Fibroblast of lung (primary cell): ENCODE data around the gene APOBEC4. TPM values are rescaled to one million over a fixed set of nuclear protein-coding genes. Genes with fewer than 3 reads are reported as not detected.

ENCODE experiments used
- DNase-seq, 2 donors: peaks; one replicate each; pipeline versions ENCODE4 v3.0.0 to v3.0.0-alpha.2; 2010; ENCODE audit warnings: low read depth in 2 of 2
- H2AFZ ChIP-seq: 2 replicates; pipeline ENCODE4 v1.5.1; 2012; ENCODE audit warnings: low read length, control low read depth, inconsistent platforms
- H3K27ac ChIP-seq: 2 replicates; pipeline ENCODE4 v1.5.1; 2011; ENCODE audit warnings: low read length, control low read depth; ENCODE audit not compliant: insufficient read depth
- H3K27me3 ChIP-seq: 2 replicates; pipeline ENCODE4 v1.5.1; 2011; ENCODE audit warnings: mild to moderate bottlenecking, low read length; ENCODE audit not compliant: control insufficient read depth, insufficient read depth
- H3K36me3 ChIP-seq: 2 replicates; pipeline ENCODE4 v1.5.1; 2011; ENCODE audit warnings: low read length; ENCODE audit not compliant: control insufficient read depth, insufficient read depth
- H3K4me1 ChIP-seq: 2 replicates; pipeline ENCODE4 v1.5.1; 2011; ENCODE audit warnings: low read length; ENCODE audit not compliant: control insufficient read depth, insufficient read depth; ENCODE audit errors: extremely low read depth
- H3K4me2 ChIP-seq: 2 replicates; pipeline ENCODE4 v1.5.1; 2011; ENCODE audit warnings: low read length, control low read depth; ENCODE audit not compliant: insufficient read depth; ENCODE audit errors: extremely low read depth
- H3K4me3 ChIP-seq, 4 experiments: fragments of 200-600 bp in 1 of 4; sonication (generic) in 1 of 4; replicated peaks in 1 of 4; 2 replicates each; pipeline ENCODE4 v1.5.1; 2011 to 2016; ENCODE audit warnings: low read length in 4 of 4, low read depth in 3 of 4, mild to moderate bottlenecking in 3 of 4, control low read depth in 2 of 4, inconsistent platforms in 1 of 4, mixed read lengths in 1 of 4; ENCODE audit not compliant: insufficient read depth in 1 of 4; ENCODE audit errors: control extremely low read depth in 1 of 4
- H3K79me2 ChIP-seq: 2 replicates; pipeline ENCODE4 v1.5.1; 2012; ENCODE audit warnings: mild to moderate bottlenecking, low read length, inconsistent platforms; ENCODE audit not compliant: control insufficient read depth, insufficient read depth
- H3K9ac ChIP-seq: 2 replicates; pipeline ENCODE4 v1.5.1; 2011; ENCODE audit warnings: mild to moderate bottlenecking, low read length, control low read depth; ENCODE audit not compliant: insufficient read depth
- H3K9me3 ChIP-seq: 2 replicates; pipeline ENCODE4 v1.5.1; 2012; ENCODE audit warnings: low read depth, low read length; ENCODE audit not compliant: control insufficient read depth, insufficient read depth
- H4K20me1 ChIP-seq: 2 replicates; pipeline ENCODE4 v1.5.1; 2011; ENCODE audit warnings: low read length; ENCODE audit not compliant: control insufficient read depth, insufficient read depth; ENCODE audit errors: extremely low read depth
- CTCF ChIP-seq, 2 donors: IDR thresholded peaks in 1 of 2; conservative IDR thresholded peaks in 1 of 2; 1 replicate in 1 of 2; 2 replicates in 1 of 2; pipeline ENCODE4 v1.5.1; 2011 to 2012; ENCODE audit warnings: low read length in 2 of 2, control low read depth in 1 of 2, inconsistent platforms in 1 of 2, low read depth in 1 of 2, mild to moderate bottlenecking in 1 of 2
- EZH2 ChIP-seq: IDR thresholded peaks from 2 replicates; pipeline ENCODE4 v1.5.1; 2012; ENCODE audit warnings: low read length, control low read depth, mild to moderate bottlenecking; ENCODE audit errors: missing control alignments
- polyA plus RNA-seq, 2 donors: library from polyadenylated mRNA; depleted of rRNA in 1 of 2; stranded (reverse) in 1 of 2; unstranded in 1 of 2; fragments of >200 nt; gene quantifications; 2 replicates each; pipeline ENCODE4 v1.2.1, GENCODE V29; 2011 to 2012; ENCODE audit warnings: missing spikeins in 1 of 2
- total RNA-seq: library from RNA; depleted of rRNA; stranded (reverse); fragments of >200 nt; gene quantifications from 2 replicates; pipeline ENCODE4 v1.2.1, GENCODE V29; 2014

APOBEC4 gene
- total and polyA plus RNA-seq, 2 donors (not counting 1 experiment from before 2014, with no cell fraction given) = not detected

GRCh38 chr1:183653462-183653794 is 312 bp upstream of the APOBEC4 start:
- no peaks in the 10 kb centered on the region for H3K9me3 ChIP-seq
- no peak overlapping the region for H2AFZ ChIP-seq
- H3K4me2 ChIP-seq = no peak overlapping the region
- H3K79me2 ChIP-seq = no peaks in the 10 kb centered on the region
- TF ChIP-seq EZH2 (no peak), CTCF (conservative IDR thresholded peaks at IDR 0.05 in 1 of 2, IDR thresholded peaks at IDR 0.05 in 1 of 2; ENCODE audit: low read depth in 1 of 2, low read length in 2 of 2) (no peak)
- H3K9ac ChIP-seq = no peak overlapping the region
- no peak overlapping the region for H3K4me3 ChIP-seq
- no peak for DNase-seq
- no peaks in the 10 kb centered on the region for H3K27me3 ChIP-seq
- H3K36me3 ChIP-seq = no peaks in the 10 kb centered on the region
- no peaks in the 10 kb centered on the region for H4K20me1 ChIP-seq
- H3K27ac ChIP-seq = no peak overlapping the region
- peaks cover 2% of the 10 kb centered on the region for H3K4me1 ChIP-seq

GRCh38 chr1:183652107-183652506 is 1.0 kb downstream of the APOBEC4 start:
- Histone ChIP-seq H3K9me3 (no peaks in the 10 kb centered on the region), H3K79me2 (no peaks in the 10 kb centered on the region), H3K27ac (no peak overlapping the region), H3K4me3 (no peak overlapping the region), H4K20me1 (no peaks in the 10 kb centered on the region), H3K4me2 (no peak overlapping the region), H3K36me3 (no peaks in the 10 kb centered on the region), H3K4me1 (peaks cover 2% of the 10 kb centered on the region), H3K27me3 (no peaks in the 10 kb centered on the region), H2AFZ (no peak overlapping the region), H3K9ac (no peak overlapping the region)
- DNase-seq = no peak
- TF ChIP-seq CTCF (conservative IDR thresholded peaks at IDR 0.05 in 1 of 2, IDR thresholded peaks at IDR 0.05 in 1 of 2; ENCODE audit: low read depth in 1 of 2, low read length in 2 of 2) (no peak), EZH2 (no peak)

- H3K4me2 ChIP-seq = no peak overlapping the region
- no peaks in the 10 kb centered on the region for H3K79me2 ChIP-seq
- H4K20me1 ChIP-seq = no peaks in the 10 kb centered on the region
- TF ChIP-seq CTCF (conservative IDR thresholded peaks at IDR 0.05 in 1 of 2, IDR thresholded peaks at IDR 0.05 in 1 of 2; ENCODE audit: low read depth in 1 of 2, low read length in 2 of 2) (no peak), EZH2 (no peak)
- DNase-seq = no peak
- no peaks in the 10 kb centered on the region for H3K27me3 ChIP-seq
- no peaks in the 10 kb centered on the region for H3K36me3 ChIP-seq
- no peak overlapping the region for H2AFZ ChIP-seq
- H3K9me3 ChIP-seq = no peaks in the 10 kb centered on the region
- H3K4me3 ChIP-seq = no peak overlapping the region
- no peak overlapping the region for H3K27ac ChIP-seq
- H3K4me1 ChIP-seq = peaks cover 2% of the 10 kb centered on the region
- no peak overlapping the region for H3K9ac ChIP-seq
These were observed 1.5 kb downstream of the APOBEC4 start for GRCh38 chr1:183651612-183652011.
